ENCODE measurements around the gene P2RY2. TPM values are rescaled to one million over a fixed set of nuclear protein-coding genes. Genes with fewer than 3 reads are reported as not detected.
A peak's percentile ranks its signal among the peaks of the same experiment; 100 is the strongest.

The P2RY2 gene
- total RNA-seq, 3 donors from 2014 or later, result 7.6 to 20.6 (median 14.5) TPM

DNA sequence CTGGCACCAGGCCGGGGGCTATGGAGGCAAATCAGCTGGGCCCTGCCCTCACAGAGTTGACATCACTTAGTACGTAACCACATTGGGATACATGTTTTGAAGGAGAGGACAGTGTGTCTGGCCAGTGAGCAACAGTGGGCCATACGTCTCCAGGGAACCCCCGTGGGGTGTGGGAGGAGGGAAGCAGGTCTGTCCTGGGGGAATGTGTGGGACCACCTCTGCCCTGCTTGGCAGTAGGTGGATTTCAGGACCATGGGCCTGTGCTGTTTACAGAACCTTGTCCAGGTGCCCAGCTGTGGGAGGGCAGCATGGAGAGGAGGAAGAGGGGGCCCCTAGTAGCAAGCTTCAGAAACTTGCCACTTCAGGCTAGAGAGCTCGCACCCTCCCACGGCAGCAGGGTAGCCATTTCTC is 21.0 kb downstream of the P2RY2 start:
- TF ChIP-seq, protein P1, sequence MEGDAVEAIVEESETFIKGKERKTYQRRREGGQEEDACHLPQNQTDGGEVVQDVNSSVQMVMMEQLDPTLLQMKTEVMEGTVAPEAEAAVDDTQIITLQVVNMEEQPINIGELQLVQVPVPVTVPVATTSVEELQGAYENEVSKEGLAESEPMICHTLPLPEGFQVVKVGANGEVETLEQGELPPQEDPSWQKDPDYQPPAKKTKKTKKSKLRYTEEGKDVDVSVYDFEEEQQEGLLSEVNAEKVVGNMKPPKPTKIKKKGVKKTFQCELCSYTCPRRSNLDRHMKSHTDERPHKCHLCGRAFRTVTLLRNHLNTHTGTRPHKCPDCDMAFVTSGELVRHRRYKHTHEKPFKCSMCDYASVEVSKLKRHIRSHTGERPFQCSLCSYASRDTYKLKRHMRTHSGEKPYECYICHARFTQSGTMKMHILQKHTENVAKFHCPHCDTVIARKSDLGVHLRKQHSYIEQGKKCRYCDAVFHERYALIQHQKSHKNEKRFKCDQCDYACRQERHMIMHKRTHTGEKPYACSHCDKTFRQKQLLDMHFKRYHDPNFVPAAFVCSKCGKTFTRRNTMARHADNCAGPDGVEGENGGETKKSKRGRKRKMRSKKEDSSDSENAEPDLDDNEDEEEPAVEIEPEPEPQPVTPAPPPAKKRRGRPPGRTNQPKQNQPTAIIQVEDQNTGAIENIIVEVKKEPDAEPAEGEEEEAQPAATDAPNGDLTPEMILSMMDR (IDR thresholded peaks at IDR 0.05), result no peak
- H3K9me3 ChIP-seq, result no peaks in the 10 kb centered on the region
- intact Hi-C loops (cut with DNase I, micrococcal nuclease), result no loop called here
- no peak overlapping the region for H3K4me3 ChIP-seq
- DNase-seq (peak in 1 of 3 donors; percentile 20), ATAC-seq (no peak)
- no peaks in the 10 kb centered on the region for H3K4me1 ChIP-seq (ENCODE audit: low read depth)
- H3K36me3 ChIP-seq (ENCODE audit: low read depth), result no peaks in the 10 kb centered on the region

GRCh38 chr11:73239571-73240189 is 21.6 kb downstream of the P2RY2 start:
- no peak for ATAC-seq
- DNase-seq, result peak in 1 of 3 donors; percentile 16
- TF ChIP-seq, protein P1 (IDR thresholded peaks at IDR 0.05), result no peak

GRCh38 chr11:73240190-73240781 is 22.2 kb downstream of the P2RY2 start:
- ATAC-seq (no peak), DNase-seq (peak in 1 of 3 donors; percentile 23)
- Histone ChIP-seq H3K9me3 (no peaks in the 10 kb centered on the region), H3K4me3 (no peak overlapping the region), H3K4me1 (ENCODE audit: low read depth) (no peaks in the 10 kb centered on the region), H3K36me3 (ENCODE audit: low read depth) (no peaks in the 10 kb centered on the region)
- intact Hi-C loops (cut with DNase I, micrococcal nuclease), result loop anchor here (10.0 kb wide), 1 partner anchor 55 kb away; no protein-coding TSS in a partner anchor
- TF ChIP-seq, protein P1 (IDR thresholded peaks at IDR 0.05), result no peak

More at GRCh38 chr11:73239571-73240189, 21.6 kb downstream of the P2RY2 start:
- Histone ChIP-seq H3K9me3 (no peaks in the 10 kb centered on the region), H3K4me1 (ENCODE audit: low read depth) (no peaks in the 10 kb centered on the region), H3K4me3 (no peak overlapping the region), H3K36me3 (ENCODE audit: low read depth) (no peaks in the 10 kb centered on the region)
- intact Hi-C loops (cut with DNase I, micrococcal nuclease), result loop anchor here (10.0 kb wide), 1 partner anchor 55 kb away; no protein-coding TSS in a partner anchor

- TF ChIP-seq, protein P1 (IDR thresholded peaks at IDR 0.05), result no peak
- H3K4me1 ChIP-seq (ENCODE audit: low read depth), result no peaks in the 10 kb centered on the region
- no peaks in the 10 kb centered on the region for H3K36me3 ChIP-seq (ENCODE audit: low read depth)
- DNase-seq (peak in 1 of 3 donors; percentile 1), ATAC-seq (no peak)
- H3K4me3 ChIP-seq, result no peak overlapping the region
- intact Hi-C loops (cut with DNase I, micrococcal nuclease), result loop anchor here (10.0 kb wide), 1 partner anchor 56 kb away; no protein-coding TSS in a partner anchor
- no peaks in the 10 kb centered on the region for H3K9me3 ChIP-seq
Measured at GRCh38 chr11:73241300-73241699, 23.2 kb downstream of the P2RY2 start.

- intact Hi-C loops (cut with DNase I, micrococcal nuclease), result loop anchor here (2.0 to 10.0 kb wide), 2 partner anchors 58 to 412 kb away; no protein-coding TSS in a partner anchor
- Histone ChIP-seq H3K36me3 (ENCODE audit: low read depth) (no peaks in the 10 kb centered on the region), H3K4me1 (ENCODE audit: low read depth) (no peaks in the 10 kb centered on the region), H3K9me3 (no peaks in the 10 kb centered on the region), H3K4me3 (no peak overlapping the region)
- TF ChIP-seq, protein P1 (IDR thresholded peaks at IDR 0.05), result peak; percentile 72
- ATAC-seq (peak; percentile 95), DNase-seq (peak; percentile 72 to 85 (median 76))
Measured at GRCh38 chr11:73242251-73243092, 24.4 kb downstream of the P2RY2 start.

Data from mucosa of descending colon (tissue), 3 donors.